GM19240 (cell line): ENCODE measurements around the gene IPCEF1.
"Not testable (repeated sequence)": the region's sequence is repeated elsewhere in the genome, so short reads cannot be mapped to it uniquely, and the experiment has no call there.

ENCODE experiments used
- DNase-seq: peaks from one replicate; pipeline ENCODE4 v3.0.0; 2011; ENCODE audit warnings: low spot score; ENCODE audit not compliant: insufficient read length

IPCEF1 gene

DNA sequence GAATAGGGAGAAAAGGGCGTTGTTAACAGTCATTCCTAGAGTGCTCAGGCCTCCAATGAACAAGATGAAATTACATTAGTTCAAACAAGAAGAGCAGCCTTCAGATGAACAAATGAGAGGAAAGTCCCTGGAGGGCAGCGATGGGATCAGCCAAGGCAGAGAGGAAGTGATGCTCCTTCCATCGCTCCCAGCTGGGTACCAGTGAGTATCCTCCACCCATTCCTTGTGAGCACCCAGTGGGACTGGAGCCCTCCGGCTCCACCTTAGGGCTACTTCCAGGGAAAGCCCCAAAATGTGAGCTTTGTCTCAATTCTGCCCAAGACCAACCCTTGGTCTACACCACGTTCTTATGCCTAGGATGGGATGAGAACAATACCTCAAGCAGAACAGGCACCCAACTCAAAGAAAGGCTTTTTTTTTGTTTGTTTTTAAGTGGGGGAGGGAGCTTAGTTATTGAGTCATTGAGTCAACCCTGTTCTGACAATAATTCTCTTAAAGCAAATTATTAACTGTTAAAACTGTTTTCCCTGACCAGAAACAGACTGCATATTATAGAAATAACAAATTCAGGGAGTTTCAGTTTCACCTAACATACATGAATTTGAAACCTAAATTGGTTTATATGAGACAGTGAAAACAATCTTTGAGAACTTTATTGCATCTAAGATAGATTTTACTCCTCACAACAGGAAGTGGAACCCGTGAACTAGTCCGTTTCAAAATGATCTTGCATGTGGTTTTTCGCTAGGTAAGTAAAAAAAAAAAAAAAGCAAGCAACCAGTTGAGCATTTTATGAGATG, 106.9 kb downstream of the IPCEF1 start:
- no peak for DNase-seq

DNA sequence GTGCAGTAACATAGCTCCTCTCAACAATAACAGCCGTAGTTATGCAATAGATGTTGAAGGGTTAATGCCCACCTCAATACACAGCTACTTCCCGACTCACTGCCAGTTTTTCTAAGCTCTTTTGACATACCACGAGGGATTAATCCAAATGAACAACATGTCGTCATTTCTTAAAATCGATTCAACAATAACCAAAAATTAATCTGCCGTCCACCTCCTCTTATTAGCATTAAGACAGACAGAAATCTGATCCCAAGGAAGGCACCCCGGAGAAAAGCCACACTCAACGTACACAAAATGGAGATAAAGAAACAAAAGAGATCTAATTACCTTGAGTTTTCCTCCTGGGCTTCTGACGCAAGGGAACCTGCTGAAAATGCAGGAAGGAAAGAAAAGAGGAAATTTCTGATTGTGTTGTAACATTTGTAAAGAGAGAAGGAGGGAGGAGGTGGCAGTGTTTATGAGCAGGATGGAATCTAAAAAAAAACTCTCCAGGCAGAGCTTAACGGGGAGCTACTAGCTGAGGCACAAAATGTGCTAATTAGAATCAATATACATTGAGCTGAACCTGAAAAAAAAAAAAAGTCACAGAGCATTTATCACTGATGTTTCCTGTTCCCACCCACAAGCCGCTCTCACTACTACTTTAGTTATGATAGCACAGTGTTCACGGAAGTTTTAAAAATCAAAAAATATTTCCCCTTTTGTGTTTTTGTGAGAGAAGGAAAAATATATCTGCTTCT, 109.3 kb downstream of the IPCEF1 start:
- DNase-seq, result no peak

- no peak for DNase-seq
These were observed 109.9 kb downstream of the IPCEF1 start for GRCh38 chr6:154246723-154247118.

DNA sequence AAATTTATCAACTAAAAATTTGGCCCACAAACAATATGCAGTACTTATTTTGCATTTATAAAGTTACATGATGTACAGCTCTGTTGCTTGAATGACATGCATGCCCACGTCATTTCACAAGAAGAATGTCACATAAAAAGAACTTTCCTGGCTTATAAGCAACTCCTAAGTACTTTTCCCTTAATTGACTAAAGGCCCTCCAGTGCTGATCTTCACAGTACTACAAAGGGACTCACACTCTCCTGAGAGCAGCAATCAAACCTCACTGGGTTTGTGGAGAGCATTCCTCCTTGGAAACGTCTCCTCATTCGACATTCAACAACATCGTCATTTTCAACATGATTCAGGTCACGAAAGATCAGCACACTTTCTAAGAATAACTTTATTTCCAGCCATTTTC, 111.1 kb downstream of the IPCEF1 start:
- no peak for DNase-seq

DNA sequence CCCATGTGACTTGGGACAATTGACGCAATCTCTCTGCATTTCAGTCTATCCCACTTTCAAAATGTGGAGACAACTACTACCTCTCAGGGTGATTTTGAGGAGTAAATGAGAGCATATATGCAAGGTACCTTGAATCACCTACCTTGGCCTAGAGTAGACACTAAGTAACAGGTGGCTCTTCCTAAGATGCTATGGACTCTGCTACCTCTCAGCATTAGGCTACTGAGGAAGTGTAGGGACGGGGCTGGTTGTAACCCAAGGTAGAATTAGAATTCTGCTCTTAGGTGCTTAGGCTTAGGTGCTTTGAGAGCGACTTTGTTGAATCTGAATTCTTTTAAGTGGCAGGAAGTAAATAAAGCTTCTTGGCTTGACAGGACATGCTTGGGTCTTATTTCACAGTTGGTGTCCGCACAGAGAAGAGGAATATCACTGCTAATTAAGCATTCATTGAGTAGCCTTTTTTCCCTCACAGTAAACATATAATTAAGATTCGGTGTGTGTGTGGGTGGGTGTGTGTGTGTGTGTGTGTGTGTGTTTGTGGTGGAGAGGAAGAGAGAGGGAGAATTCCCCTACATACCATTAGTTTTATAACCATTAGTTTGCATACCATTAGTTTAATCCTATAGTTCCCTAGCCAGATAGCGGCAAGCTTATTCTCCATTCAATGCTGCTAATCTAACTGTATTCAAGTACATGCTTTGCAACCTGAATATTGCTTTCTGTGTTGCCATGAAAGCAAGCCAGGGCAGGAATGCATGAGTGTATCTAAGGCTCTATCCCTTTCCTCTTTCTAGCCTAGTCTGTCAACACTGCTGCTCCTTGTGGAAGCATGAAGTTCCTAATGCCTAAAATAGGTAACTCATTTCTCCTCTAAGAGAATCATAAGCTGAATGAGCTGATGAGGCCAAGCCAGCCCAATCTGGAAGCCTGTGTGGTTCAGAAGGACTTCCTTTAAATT, 112.5 kb downstream of the IPCEF1 start:
- DNase-seq, result no peak

- DNase-seq, result no peak
These were observed 113.8 kb downstream of the IPCEF1 start for GRCh38 chr6:154242617-154243357.

DNA sequence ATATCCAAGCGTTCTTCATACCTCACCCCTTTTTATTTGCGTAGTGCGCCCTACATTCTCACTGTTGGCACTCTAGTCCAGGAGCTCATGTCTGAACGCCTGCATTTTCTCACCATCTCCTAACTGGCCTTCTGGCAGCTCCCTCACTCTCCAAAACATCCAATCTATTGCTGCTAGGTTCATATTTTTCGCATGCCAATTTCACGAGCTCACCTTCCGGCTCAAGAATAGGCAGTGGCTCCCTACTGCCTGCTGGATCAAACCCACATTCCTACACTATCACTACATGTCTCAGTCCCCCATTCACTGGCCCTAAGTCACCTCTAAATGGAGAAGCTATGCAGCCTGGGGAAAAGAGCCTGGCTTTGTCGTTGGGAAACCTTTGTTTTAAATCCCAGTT, 115.0 kb downstream of the IPCEF1 start:
- no peak for DNase-seq

DNA sequence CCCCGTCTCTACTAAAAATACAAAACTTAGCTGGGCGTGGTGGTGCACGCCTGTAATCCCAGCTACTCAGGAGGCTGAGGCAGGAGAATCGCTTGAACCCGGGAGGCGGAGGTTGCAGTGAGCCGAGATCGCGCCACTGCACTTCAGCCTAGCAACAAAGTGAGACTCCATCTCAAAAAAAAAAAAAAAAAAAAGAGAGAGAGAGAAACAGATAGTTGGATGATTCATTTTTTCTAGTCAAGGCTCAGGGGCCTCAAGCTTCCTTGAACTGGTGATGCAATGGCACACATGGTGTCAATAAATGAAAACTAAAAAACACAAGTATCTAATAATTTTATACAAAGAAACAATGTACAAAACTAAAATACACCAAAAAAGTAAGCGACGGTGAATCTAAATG, 115.5 kb downstream of the IPCEF1 start:
- DNase-seq, result not testable (repeated sequence)

GRCh38 chr6:154239392-154239791, 117.2 kb downstream of the IPCEF1 start:
- DNase-seq, result no peak

GRCh38 chr6:154238831-154239230, 117.8 kb downstream of the IPCEF1 start:
- DNase-seq, result no peak

DNA sequence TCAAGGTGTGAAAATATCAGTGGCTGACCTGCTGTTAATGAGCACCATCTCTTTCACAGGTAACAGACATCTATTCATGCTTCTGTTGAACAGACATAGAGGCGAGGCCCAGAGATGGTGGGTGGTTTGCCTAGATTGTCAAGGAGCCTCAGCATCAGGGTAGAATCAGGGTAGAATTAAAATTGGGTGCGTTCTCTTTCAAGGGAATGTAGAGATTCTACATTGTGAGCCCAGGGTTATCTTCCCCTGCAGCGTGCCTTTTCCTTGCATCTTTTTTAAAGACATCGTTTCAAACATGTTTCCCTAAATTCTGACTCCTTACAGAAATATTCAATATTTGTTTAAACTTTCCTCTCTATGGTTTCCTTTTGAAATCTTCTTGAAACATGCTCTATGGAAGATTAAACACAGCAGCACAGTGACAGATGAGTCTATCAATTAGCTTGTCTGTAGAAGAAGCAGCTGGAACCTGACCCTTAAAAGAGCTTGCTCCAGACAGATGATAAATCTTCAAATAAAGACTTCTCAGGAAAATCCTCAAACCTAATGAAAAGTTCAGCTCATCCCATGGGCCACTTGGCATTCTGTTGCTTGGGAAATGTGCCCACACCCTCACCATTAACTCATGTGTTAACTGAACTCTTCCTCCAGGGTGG, 119.8 kb downstream of the IPCEF1 start:
- DNase-seq, result no peak

DNA sequence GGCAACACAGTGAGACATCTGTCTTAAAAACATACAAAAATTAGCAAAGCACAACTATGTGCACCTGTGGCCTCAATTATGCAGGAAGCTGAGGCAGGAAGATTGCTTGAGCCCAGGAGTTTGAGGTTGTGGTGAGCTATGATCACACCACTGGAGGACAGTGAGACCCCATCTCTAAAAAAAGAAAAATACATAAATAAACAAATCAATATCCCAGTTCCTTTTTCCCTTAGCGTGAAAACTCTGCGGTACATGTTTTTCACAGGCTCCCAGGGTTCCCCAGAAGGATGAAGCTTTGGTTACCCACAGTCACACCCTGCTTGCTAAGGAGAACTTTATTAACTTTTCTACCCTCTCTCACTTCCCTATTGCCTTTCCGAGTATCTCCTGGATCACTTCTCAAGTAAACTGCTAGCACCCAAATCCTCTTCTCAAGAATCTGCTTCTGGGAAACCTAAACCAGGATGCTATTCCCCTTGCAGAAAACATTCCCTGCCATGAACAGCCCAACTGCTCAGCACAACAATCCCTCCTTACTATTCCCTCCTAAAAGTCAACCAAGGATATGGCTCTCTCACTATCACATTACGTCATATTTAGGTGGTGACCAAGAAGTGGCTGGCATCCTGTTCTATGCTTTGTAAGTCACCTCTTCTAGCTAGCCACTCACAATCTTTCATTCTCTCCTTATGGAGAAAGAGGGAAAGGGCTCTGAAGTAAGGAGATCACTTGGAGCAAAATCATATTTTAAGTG, 122.4 kb downstream of the IPCEF1 start:
- DNase-seq, result no peak

GRCh38 chr6:154233383-154233782, 123.2 kb downstream of the IPCEF1 start:
- DNase-seq, result no peak

DNA sequence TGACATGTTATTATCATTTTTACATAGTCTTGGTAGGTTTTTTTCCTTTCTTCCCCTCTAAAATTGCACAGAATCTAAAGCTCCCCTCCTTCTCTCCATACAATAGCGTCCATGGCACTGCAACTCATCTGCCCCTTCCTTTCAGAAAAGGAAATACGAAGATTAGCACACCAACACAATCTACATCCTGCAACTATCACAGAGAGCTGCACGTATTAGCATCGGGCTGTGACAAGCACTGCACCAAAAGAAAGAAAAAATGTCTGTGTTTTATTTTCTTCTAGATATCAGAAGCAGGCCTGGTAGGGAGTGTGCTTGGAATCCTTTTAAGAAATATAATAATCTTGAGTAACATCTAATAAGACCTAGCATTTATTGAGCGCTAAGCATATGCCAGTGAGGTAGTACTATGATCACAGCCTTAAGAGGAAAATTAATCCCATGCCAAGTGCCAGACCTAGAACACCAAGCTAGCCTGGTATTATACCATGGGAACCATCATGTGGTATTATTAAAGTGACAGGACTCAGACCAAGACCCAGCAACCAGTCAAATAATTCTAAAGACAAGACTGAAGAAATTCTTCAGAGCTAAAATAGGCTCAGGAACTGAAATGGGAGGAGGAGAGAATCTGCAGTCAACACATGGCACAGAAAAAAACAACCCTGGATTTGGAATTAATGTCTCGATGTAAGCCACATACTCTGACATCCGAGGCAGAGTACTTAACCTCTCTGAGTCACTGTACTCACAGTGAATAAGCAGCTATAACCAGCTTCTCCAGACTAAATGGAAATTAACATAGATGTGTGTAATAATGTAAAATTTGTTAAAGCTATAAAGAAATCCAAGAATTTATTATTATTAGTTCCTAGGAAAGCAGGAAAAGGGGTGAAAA, 124.3 kb downstream of the IPCEF1 start:
- no peak for DNase-seq

DNA sequence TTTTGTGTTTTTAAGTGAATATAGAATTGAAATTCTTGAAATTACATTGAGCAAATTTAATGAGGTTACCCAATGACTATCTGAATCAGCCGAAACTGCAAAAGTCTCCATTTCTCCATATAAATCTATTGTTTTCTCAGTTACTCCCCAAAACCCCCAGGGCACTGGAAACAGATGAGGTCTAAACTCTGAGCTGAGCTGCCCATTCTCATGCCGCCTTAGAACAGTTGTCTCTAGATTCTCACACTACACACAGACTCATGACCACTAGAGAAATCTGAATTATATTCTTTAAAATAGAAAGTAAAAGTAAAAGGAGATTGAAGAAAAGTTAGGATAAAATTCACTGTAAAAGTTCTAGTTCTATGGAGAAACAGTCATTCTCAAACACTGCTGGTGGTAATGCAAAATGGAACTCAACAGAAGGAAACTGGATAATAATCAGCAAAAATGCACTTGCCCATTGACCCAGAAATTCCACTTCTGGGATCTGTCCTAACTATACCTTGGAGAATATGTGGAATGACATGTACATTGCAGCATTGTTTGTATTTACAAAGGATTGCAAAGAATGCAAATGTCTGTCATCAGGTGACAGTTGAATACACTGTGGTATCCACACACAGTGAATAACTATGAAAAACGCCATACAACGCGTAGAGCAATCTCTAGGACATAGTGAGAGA, 125.5 kb downstream of the IPCEF1 start:
- DNase-seq, result no peak

GRCh38 chr6:154230393-154230792, 126.2 kb downstream of the IPCEF1 start:
- DNase-seq, result no peak

DNA sequence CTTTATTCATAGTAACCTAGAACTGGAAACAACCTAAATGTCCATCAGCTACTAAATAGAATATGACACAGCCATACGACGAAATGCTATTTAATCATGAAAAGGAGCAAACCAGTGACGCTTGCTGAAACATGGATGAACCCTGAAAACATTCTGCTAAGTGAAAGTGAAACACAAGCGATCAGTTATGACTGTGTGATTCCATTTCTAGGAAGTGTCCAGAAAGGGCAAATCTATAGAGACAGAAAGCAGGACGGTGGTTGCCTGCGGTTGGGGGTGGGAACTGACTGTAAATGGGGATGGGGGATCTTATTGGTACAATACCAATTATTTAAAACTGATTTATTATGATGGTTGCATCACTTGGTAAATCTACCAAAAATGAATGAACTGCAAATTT, 126.8 kb downstream of the IPCEF1 start:
- DNase-seq, result no peak

DNA sequence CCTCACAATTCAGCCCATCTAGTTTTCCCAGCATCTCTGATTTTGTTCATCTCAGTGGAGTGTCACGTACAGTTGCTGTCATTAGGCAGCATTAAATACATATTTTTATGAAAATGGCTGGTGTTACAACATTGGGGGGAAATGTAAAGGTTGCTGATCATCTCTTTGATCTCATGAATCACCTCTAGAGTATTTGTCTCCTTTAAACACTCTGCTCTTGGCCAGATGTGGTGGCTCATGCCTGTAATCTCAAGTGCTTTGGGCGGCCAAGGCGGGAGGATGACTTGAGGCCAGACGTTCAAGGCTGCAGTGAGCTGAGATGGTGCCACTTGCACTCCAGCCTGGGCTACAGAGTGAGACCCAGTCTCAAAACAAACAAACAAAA, 128.1 kb downstream of the IPCEF1 start:
- DNase-seq, result no peak
